Progenitor cell of endocrine pancreas (in vitro differentiated cells): Measurements from ENCODE around the gene ERP27. TPM values are rescaled to one million over a fixed set of nuclear protein-coding genes. Genes with fewer than 3 reads are reported as not detected.

ENCODE experiments used
- DNase-seq: peaks from one replicate; pipeline ENCODE4 v3.0.0; 2021; ENCODE audit warnings: low spot score; ENCODE audit not compliant: unreplicated experiment
- H3K27ac Mint-ChIP-seq: 2 replicates; pipeline ENCODE4 v1.8.0; 2021; ENCODE audit warnings: mild to moderate bottlenecking, moderate library complexity, mixed read lengths
- H3K27me3 Mint-ChIP-seq: 2 replicates; pipeline ENCODE4 v1.8.0; 2021; ENCODE audit warnings: mixed read lengths
- H3K36me3 Mint-ChIP-seq: 2 replicates; pipeline ENCODE4 v1.8.0; 2022; ENCODE audit warnings: mixed read lengths; ENCODE audit not compliant: insufficient read depth
- H3K4me1 Mint-ChIP-seq: 2 replicates; pipeline ENCODE4 v1.8.0; 2021; ENCODE audit warnings: low read depth, mixed read lengths
- H3K4me3 Mint-ChIP-seq: 2 replicates; pipeline ENCODE4 v1.8.0; 2021; ENCODE audit warnings: low read depth, mild to moderate bottlenecking, moderate library complexity, mixed read lengths
- H3K9me3 Mint-ChIP-seq: 2 replicates; pipeline ENCODE4 v1.8.0; 2021; ENCODE audit warnings: low read depth, mixed read lengths
- total RNA-seq: library from RNA; stranded (reverse); gene quantifications from 2 replicates; pipeline ENCODE4 v1.2.1, GENCODE V29; 2021
- TF ChIP-seq, protein P1 (sequence below): fragments of 200-600 bp; sonication (generic); IDR thresholded peaks from one replicate; pipeline ENCODE4 v1.5.0; 2021; ENCODE audit warnings: antibody characterized with exemption, mild to moderate bottlenecking; ENCODE audit not compliant: unreplicated experiment

Gene ERP27
- total RNA-seq, 1 donor from 2014 or later: 22.8 TPM

- Mint-ChIP-seq H3K27ac (no peak overlapping the region), H3K9me3 (peaks cover 4% of the 10 kb centered on the region), H3K4me1 (no peaks in the 10 kb centered on the region), H3K36me3 (no peaks in the 10 kb centered on the region), H3K4me3 (no peak overlapping the region), H3K27me3 (peaks cover 6% of the 10 kb centered on the region)
- TF ChIP-seq, protein P1, sequence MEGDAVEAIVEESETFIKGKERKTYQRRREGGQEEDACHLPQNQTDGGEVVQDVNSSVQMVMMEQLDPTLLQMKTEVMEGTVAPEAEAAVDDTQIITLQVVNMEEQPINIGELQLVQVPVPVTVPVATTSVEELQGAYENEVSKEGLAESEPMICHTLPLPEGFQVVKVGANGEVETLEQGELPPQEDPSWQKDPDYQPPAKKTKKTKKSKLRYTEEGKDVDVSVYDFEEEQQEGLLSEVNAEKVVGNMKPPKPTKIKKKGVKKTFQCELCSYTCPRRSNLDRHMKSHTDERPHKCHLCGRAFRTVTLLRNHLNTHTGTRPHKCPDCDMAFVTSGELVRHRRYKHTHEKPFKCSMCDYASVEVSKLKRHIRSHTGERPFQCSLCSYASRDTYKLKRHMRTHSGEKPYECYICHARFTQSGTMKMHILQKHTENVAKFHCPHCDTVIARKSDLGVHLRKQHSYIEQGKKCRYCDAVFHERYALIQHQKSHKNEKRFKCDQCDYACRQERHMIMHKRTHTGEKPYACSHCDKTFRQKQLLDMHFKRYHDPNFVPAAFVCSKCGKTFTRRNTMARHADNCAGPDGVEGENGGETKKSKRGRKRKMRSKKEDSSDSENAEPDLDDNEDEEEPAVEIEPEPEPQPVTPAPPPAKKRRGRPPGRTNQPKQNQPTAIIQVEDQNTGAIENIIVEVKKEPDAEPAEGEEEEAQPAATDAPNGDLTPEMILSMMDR: no peak
- no peak for DNase-seq
Measured at GRCh38 chr12:14965221-14965620, 26.9 kb upstream of the ERP27 start.

- no peak for DNase-seq
- H3K27ac Mint-ChIP-seq: no peak overlapping the region
- H3K36me3 Mint-ChIP-seq: no peaks in the 10 kb centered on the region
- TF ChIP-seq, protein P1: no peak
- H3K4me1 Mint-ChIP-seq: no peaks in the 10 kb centered on the region
- peaks cover 6% of the 10 kb centered on the region for H3K27me3 Mint-ChIP-seq
- H3K9me3 Mint-ChIP-seq: no peaks in the 10 kb centered on the region
- H3K4me3 Mint-ChIP-seq: no peak overlapping the region
Measured at GRCh38 chr12:14964406-14964805, 26.1 kb upstream of the ERP27 start.

GRCh38 chr12:14963520-14963919 is 25.2 kb upstream of the ERP27 start:
- DNase-seq: no peak
- TF ChIP-seq, protein P1: no peak
- Mint-ChIP-seq H3K27me3 (peaks cover 6% of the 10 kb centered on the region), H3K27ac (no peak overlapping the region), H3K4me3 (no peak overlapping the region), H3K9me3 (no peaks in the 10 kb centered on the region), H3K36me3 (no peaks in the 10 kb centered on the region), H3K4me1 (no peaks in the 10 kb centered on the region)

DNA sequence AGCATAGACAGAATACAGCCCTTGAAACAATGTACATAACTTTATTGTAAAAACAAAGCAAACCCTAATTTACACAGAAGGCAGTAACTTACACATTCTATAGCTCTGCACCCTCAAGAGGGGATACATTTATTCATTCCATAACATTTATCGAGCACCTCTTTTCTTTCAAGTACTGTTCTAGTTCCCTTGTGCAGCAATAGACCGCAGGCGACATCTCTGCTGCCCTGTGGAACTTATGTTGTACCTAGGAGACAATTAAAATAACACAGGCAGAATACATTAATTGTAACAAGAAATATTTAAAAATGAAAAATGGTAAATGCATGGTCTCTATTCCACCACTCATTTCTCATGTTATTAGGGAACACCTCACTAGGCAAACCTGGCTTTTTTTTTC is 24.5 kb upstream of the ERP27 start:
- Mint-ChIP-seq H3K9me3 (no peaks in the 10 kb centered on the region), H3K27me3 (peaks cover 6% of the 10 kb centered on the region), H3K27ac (no peak overlapping the region), H3K4me1 (no peaks in the 10 kb centered on the region), H3K4me3 (no peak overlapping the region), H3K36me3 (no peaks in the 10 kb centered on the region)
- no peak for DNase-seq
- TF ChIP-seq, protein P1: no peak

GRCh38 chr12:14962153-14962539 is 23.8 kb upstream of the ERP27 start:
- DNase-seq: no peak
- H3K4me3 Mint-ChIP-seq: no peak overlapping the region
- peaks cover 6% of the 10 kb centered on the region for H3K27me3 Mint-ChIP-seq
- H3K36me3 Mint-ChIP-seq: no peaks in the 10 kb centered on the region
- TF ChIP-seq, protein P1: no peak
- H3K9me3 Mint-ChIP-seq: no peaks in the 10 kb centered on the region
- H3K4me1 Mint-ChIP-seq: no peaks in the 10 kb centered on the region
- H3K27ac Mint-ChIP-seq: no peak overlapping the region
